SK-MEL-5 (cell line): Measurements from ENCODE around the gene EFCC1. TPM values are rescaled to one million over a fixed set of nuclear protein-coding genes. Genes with fewer than 3 reads are reported as not detected.
"Not testable (repeated sequence)": the region's sequence is repeated elsewhere in the genome, so short reads cannot be mapped to it uniquely, and the experiment has no call there.

Experiments
- DNase-seq: peaks from one replicate; pipeline ENCODE4 v3.0.0-alpha.2; 2016; ENCODE audit warnings: low read depth, low spot score
- in situ Hi-C: cut with HindIII; loops from 2 replicates; pipeline ENCODE4 v1.10.0; 2016; ENCODE audit warnings: low sequenced_read_pairs, high pct_unique_total_duplicates, low pct_unique_long_range_greater_than_20kb
- total RNA-seq: library from RNA; depleted of rRNA; stranded (reverse); fragments of >200 nt; shearing (Covaris generic); gene quantifications from 2 replicates; pipeline ENCODE4 v1.2.3, GENCODE V29; 2014

Gene EFCC1
- total RNA-seq, 1 experiment from 2014 or later, result 0.40 TPM

GRCh38 chr3:129057249-129057648 lies 56.1 kb downstream of the EFCC1 start:
- DNase-seq, result no peak
- in situ Hi-C loops, result no loop called here

GRCh38 chr3:129058441-129059200 lies 57.5 kb downstream of the EFCC1 start:
- no peak for DNase-seq
- in situ Hi-C loops, result no loop called here

GRCh38 chr3:129059311-129059958 lies 58.3 kb downstream of the EFCC1 start:
- in situ Hi-C loops, result no loop called here
- no peak for DNase-seq

GRCh38 chr3:129060276-129061022 lies 59.3 kb downstream of the EFCC1 start, which contains the start of gene GP9:
Gene GP9 (plus strand): TSS chr3:129060779. CDS start chr3:129061740, 961 bp downstream.
- no peak for DNase-seq
- in situ Hi-C loops, result no loop called here

DNA sequence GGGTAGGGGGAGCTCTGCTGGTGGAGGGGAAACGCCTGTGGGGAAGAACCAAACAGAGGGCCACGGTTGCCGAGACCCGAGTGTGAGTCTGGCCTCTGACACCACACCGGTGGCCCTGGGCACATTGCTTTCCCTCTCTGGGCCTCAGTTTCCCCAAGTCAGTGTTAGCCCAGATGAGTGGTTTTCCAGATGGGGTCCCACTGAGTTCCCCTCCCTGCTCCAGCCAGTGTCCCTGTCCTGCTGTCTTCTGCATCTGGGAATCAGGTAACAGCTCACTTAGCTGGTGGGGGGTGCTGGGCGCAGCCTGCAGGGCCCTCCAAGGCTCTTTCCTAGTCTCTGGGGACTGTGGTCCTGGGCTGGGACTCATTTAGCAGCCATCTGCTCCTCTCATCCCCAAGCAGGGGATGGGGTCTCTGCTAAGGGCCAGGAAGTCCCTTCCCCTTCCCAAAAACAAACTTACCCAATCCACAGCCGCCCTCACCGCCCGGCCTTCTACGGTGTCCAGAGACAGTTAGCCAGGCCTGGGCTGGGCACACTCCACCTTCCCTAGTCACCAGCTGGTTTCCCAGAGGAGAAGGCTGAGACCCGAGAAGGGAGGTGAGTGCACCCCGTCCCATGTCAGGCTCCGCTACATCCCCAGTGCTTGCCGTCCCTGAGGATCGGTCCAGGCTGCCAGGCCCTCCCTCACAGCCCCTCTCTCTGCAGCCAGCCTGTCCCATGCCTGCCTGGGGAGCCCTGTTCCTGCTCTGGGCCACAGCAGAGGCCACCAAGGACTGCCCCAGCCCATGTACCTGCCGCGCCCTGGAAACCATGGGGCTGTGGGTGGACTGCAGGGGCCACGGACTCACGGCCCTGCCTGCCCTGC lies 60.2 kb downstream of the EFCC1 start:
- no peak for DNase-seq
- in situ Hi-C loops, result no loop called here

GRCh38 chr3:129061888-129062834 lies 61.1 kb downstream of the EFCC1 start:
- DNase-seq, result no peak
- in situ Hi-C loops, result no loop called here

DNA sequence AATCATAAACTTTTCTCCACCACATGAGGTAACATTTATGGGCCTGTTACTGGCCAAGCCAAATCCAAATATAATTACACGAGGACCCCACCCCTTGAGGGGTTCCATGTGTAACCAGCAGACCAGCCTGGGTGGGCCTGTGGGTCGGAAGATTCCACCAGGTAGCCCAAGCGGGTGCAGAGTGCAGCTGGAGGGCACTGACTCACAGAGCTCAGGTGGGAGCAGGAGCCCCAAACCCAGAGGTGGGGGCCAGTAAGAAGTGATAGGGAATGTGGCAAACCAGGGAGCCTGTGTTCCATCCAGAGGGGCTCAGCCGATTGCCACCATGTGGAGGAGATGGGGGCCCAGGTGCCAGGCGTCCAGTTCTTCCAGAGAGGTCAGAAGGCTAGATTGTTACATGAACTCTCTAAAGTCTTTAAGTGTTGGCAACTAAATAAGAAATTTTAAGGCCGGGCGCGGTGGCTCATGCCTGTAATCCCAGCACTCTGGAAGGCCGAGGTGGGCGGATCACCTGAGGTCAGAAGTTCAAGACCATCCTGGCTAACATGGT lies 62.1 kb downstream of the EFCC1 start:
- in situ Hi-C loops, result no loop called here
- DNase-seq, result no peak

- in situ Hi-C loops, result no loop called here
- no peak for DNase-seq
These were observed 62.9 kb downstream of the EFCC1 start for GRCh38 chr3:129063841-129064482.

DNA sequence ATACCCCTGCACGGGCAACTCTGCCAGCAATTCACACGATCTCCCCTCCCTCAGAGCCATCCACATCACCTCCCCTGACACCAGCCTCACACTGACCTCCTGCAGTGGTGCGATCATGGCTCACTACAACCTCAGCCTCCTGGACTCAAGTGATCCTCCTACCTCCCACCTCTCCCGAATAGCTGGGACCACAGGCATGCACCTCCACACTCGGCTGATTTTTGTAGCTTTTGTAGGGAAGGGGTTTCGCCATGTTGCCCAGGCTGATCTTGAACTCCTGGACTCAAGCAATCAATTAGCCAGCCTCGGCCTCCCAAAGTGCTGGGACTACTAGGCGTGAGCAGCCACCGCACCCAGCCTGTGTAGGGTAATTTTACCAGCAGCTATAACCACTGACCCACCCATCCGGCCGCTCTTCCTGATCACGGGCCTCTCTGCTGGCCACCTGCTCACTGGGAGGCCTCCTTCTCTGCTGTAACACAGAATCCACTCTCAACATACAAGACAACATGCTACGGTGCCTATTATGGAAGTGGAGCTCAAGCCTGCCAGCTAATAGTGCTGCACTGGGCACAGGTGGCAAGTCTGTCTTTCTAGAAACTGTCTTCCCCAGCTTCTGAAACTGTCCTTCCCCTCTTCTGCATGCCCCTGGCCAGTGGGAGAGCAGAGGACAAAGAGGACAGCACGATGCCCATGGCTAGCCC lies 64.1 kb downstream of the EFCC1 start:
- DNase-seq, result no peak
- in situ Hi-C loops, result no loop called here

DNA sequence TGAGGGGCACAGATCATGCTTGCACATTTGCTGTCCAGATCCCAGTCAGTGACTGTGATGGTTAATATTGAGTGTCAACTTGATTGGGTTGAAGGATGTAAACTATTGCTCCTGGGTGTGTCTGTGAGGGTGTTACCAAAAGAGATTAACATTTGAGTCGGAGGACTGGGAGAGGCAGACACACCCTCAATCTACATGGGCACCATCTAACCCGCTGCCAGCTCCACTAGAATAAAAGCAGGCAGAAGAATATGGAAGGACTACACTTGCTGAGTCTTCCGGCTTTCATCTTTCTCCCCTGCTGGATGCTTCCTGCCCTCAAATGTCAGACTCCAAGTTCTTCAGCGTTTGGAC lies 64.6 kb downstream of the EFCC1 start:
- no peak for DNase-seq
- in situ Hi-C loops, result no loop called here

- DNase-seq, in situ Hi-C loops: not testable (repeated sequence)
These were observed 66.6 kb downstream of the EFCC1 start for GRCh38 chr3:129067719-129068118.

- DNase-seq, result no peak
- in situ Hi-C loops, result no loop called here
These were observed 67.3 kb downstream of the EFCC1 start for GRCh38 chr3:129068291-129068886.

DNA sequence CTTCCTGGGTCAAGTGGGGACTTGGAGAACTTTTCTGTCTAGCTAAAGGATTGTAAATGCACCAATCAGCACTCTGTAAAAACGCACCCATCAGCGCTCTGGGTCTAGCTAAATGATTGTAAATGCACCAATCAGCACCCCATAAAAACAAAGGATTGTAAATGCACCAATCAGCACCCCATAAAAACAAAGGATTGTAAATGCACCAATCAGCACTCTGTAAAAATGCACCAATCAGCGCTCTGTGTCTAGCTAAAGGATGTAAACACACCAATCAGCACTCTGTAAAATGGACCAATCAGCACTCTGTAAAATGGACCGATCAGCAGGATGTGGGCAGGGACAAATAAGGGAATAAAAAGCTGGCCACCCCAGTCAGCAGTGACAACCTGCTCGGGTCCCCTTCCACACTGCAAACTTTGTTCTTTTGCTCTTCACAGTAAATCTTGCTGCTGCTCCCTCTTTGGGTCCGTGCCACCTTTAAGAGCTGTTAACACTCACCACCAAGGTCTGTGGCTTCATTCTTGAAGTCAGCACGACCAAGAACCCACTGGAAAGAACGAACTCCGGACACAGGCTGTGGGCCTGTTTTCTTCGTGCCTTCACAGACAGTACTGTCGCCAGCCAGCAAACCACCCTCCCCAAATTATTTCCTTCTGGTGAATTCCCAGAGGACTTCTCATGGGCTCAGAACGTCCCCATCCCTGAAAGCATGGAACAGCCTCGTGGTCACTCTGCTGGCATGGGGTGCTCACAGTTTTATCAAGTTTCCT lies 68.4 kb downstream of the EFCC1 start:
- in situ Hi-C loops, DNase-seq: not testable (repeated sequence)

GRCh38 chr3:129070086-129070885 lies 69.2 kb downstream of the EFCC1 start:
- DNase-seq, result no peak
- in situ Hi-C loops, result no loop called here
